GM12801 (cell line): Measurements from ENCODE around the gene NEB.

Source experiments
- TF ChIP-seq, protein P1 (sequence below): IDR thresholded peaks from one replicate; pipeline ENCODE4 v1.5.1; 2011; ENCODE audit warnings: control low read depth; ENCODE audit not compliant: insufficient read length; ENCODE audit errors: extremely low read depth

The NEB gene

DNA sequence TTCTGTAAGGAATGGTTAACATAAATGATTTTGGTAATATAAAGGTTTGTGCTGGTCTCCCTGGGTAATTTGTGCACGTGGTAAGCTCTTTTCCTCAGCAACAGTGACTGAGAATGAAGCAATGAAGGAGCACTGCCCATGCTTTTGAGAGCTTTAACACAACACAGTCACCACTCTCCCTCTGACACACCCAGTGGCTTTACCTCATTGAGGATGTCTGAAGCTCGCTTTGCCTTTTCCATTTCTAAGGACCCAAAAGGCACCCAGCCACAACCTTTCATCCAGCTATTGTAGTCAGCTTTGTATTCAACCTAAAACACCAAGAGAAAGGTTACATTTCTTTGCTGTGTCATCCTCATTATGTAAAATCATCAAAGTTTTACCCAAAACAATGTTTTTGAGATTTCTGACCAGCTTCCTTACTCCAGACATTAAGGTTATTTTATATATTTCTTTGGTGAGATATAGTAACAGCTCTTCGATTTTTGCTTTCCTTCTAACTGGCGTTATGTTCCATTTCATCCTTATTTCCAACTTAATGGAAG, 51.7 kb downstream of the NEB start:
- TF ChIP-seq, protein P1, sequence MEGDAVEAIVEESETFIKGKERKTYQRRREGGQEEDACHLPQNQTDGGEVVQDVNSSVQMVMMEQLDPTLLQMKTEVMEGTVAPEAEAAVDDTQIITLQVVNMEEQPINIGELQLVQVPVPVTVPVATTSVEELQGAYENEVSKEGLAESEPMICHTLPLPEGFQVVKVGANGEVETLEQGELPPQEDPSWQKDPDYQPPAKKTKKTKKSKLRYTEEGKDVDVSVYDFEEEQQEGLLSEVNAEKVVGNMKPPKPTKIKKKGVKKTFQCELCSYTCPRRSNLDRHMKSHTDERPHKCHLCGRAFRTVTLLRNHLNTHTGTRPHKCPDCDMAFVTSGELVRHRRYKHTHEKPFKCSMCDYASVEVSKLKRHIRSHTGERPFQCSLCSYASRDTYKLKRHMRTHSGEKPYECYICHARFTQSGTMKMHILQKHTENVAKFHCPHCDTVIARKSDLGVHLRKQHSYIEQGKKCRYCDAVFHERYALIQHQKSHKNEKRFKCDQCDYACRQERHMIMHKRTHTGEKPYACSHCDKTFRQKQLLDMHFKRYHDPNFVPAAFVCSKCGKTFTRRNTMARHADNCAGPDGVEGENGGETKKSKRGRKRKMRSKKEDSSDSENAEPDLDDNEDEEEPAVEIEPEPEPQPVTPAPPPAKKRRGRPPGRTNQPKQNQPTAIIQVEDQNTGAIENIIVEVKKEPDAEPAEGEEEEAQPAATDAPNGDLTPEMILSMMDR, result no peak

- TF ChIP-seq, protein P1, result no peak
Measured at GRCh38 chr2:151681051-151681450, 53.2 kb downstream of the NEB start.

GRCh38 chr2:151679994-151680393, 54.3 kb downstream of the NEB start:
- TF ChIP-seq, protein P1, result no peak

- TF ChIP-seq, protein P1, result no peak
Measured at GRCh38 chr2:151678849-151679248, 55.4 kb downstream of the NEB start.

- TF ChIP-seq, protein P1, result no peak
Measured at GRCh38 chr2:151673016-151673415, 61.3 kb downstream of the NEB start.

- TF ChIP-seq, protein P1, result no peak
Measured at GRCh38 chr2:151672277-151672676, 62.0 kb downstream of the NEB start.

DNA sequence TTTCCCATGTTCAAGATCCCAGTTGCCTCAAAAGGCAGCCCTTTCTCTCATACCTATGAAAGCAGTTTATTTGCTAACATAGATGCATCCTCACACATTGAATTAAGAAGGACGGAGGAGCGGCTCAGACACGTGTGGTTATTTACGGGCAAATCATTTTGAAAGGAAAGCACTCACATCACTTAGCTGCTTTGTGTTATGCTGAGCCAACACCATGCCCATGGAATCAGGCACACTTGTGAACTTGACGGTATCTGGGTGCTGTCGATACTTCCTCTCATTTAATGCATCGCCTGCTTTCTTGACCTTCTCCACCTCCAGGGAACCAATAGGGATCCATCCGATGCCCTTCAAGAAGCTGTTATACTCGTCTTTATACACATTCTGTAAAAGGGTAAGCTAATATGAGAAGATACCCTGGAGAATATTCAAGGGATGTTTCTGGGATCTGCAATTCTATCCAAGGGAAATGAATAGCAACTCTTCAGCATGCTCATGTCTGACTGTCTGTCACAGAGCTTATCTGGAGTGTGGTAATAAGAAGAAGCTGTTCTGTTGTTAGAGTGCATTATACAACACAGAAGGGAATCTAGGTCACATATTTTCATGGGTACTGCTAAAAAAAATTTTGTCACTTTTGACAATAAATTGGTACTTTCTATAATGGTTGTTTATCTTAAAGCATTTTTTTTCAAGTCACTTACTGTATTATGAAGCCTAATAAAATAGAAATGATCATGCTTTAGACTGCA, 63.3 kb downstream of the NEB start:
- TF ChIP-seq, protein P1, result no peak
